Adipocyte (in vitro differentiated cells): ENCODE results near the gene DLGAP1.

Experiments
- DNase-seq: peaks from one replicate; pipeline ENCODE4 v3.0.0-alpha.2; 2015; ENCODE audit warnings: low read depth
- H3K27me3 ChIP-seq: replicated peaks from 2 replicates; pipeline ENCODE4 v1.7.0; 2013; ENCODE audit warnings: mild to moderate bottlenecking, low read length, moderate library complexity; ENCODE audit not compliant: control insufficient read depth, insufficient read depth
- H3K36me3 ChIP-seq: 2 replicates; pipeline ENCODE4 v1.7.0; 2013; ENCODE audit warnings: low read length, mild to moderate bottlenecking, moderate library complexity; ENCODE audit not compliant: control insufficient read depth, insufficient read depth, severe bottlenecking
- H3K4me1 ChIP-seq: 2 replicates; pipeline ENCODE4 v1.7.0; 2013; ENCODE audit warnings: mild to moderate bottlenecking, low read length, moderate library complexity; ENCODE audit not compliant: control insufficient read depth, insufficient read depth
- H3K4me3 ChIP-seq: 2 replicates; pipeline ENCODE4 v1.7.0; 2013; ENCODE audit warnings: mild to moderate bottlenecking, low read length, moderate library complexity
- H3K9ac ChIP-seq: 2 replicates; pipeline ENCODE4 v1.7.0; 2013; ENCODE audit warnings: mild to moderate bottlenecking, low read length, moderate library complexity
- H3K9me3 ChIP-seq: 2 replicates; pipeline ENCODE4 v1.7.0; 2013; ENCODE audit warnings: mild to moderate bottlenecking, low read length, moderate library complexity; ENCODE audit not compliant: control insufficient read depth

The DLGAP1 gene

GRCh38 chr18:4144201-4144600 lies 310.9 kb downstream of the DLGAP1 start:
- Histone ChIP-seq H3K4me3 (no peak overlapping the region), H3K27me3 (no peaks in the 10 kb centered on the region), H3K9ac (no peak overlapping the region), H3K9me3 (no peaks in the 10 kb centered on the region), H3K4me1 (no peaks in the 10 kb centered on the region), H3K36me3 (no peaks in the 10 kb centered on the region)
- DNase-seq: no peak

GRCh38 chr18:4143585-4143984 lies 311.5 kb downstream of the DLGAP1 start:
- Histone ChIP-seq H3K9me3 (no peaks in the 10 kb centered on the region), H3K36me3 (no peaks in the 10 kb centered on the region), H3K4me1 (no peaks in the 10 kb centered on the region), H3K27me3 (no peaks in the 10 kb centered on the region), H3K9ac (no peak overlapping the region), H3K4me3 (no peak overlapping the region)
- DNase-seq: no peak

DNA sequence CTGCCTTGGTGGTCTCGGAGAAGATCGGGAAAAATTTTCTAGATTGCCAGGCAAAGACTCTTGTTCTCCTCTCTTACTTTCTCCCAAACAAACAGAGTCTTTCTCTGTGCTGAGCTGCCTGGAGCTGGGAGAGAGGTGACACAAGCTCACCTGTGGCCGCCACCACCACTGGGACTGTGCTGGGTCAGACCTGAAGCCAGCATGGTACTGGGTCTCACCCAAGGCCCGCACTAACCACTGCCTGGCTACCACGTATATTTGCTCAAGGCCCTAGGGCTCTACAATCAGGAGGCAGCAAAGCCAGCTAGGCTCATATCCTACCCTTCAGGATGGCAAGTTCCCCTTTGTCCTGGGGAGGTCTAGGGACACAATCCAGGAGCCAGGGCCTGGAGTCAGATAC lies 312.2 kb downstream of the DLGAP1 start:
- H3K9ac ChIP-seq: no peak overlapping the region
- H3K9me3 ChIP-seq: no peaks in the 10 kb centered on the region
- no peaks in the 10 kb centered on the region for H3K4me1 ChIP-seq
- DNase-seq: no peak
- H3K36me3 ChIP-seq: no peaks in the 10 kb centered on the region
- H3K4me3 ChIP-seq: no peak overlapping the region
- H3K27me3 ChIP-seq: no peaks in the 10 kb centered on the region

- no peaks in the 10 kb centered on the region for H3K36me3 ChIP-seq
- no peak overlapping the region for H3K4me3 ChIP-seq
- peaks cover 12% of the 10 kb centered on the region for H3K27me3 ChIP-seq
- no peaks in the 10 kb centered on the region for H3K9me3 ChIP-seq
- no peak for DNase-seq
- H3K9ac ChIP-seq: no peak overlapping the region
- H3K4me1 ChIP-seq: no peaks in the 10 kb centered on the region
Measured at GRCh38 chr18:4134700-4135099, 320.4 kb downstream of the DLGAP1 start.

- no peak for DNase-seq
- H3K4me1 ChIP-seq: no peaks in the 10 kb centered on the region
- no peaks in the 10 kb centered on the region for H3K36me3 ChIP-seq
- no peak overlapping the region for H3K4me3 ChIP-seq
- H3K9ac ChIP-seq: no peak overlapping the region
- no peaks in the 10 kb centered on the region for H3K9me3 ChIP-seq
- H3K27me3 ChIP-seq: peaks cover 12% of the 10 kb centered on the region
Measured at GRCh38 chr18:4130734-4131719, 324.1 kb downstream of the DLGAP1 start.

- Histone ChIP-seq H3K36me3 (no peaks in the 10 kb centered on the region), H3K9me3 (no peaks in the 10 kb centered on the region), H3K27me3 (peaks cover 3% of the 10 kb centered on the region), H3K9ac (no peak overlapping the region), H3K4me3 (no peak overlapping the region), H3K4me1 (peaks cover 14% of the 10 kb centered on the region)
- DNase-seq: no peak
Measured at GRCh38 chr18:4126939-4127338, 328.2 kb downstream of the DLGAP1 start.

DNA sequence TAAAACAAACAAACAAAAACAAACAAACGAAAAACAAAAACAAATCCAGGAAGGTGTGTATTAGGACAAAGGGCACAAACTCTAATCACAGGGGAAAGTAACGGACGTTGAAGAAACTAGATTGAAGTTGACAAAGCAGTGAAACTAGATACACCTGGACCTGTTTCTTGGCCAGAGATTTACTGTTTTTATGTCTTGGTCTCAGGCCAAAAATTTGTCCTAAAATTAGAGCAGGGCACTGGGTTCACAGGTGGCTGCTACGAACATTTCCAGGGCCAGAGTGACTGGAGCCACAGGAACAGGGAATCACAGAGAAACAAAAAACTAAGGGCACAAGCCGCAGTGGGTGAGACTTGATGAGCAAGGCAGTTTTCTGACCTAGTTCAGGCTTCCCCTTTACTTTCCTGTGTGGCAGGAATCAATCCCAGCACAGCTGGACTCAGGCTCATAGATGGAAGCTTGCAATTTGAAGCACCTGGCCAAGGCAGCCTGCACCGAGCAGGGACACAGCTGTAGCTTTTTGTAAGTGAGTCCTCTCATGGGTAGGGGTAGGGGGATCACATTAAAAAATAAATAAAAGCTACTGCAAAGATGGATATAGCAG lies 329.4 kb downstream of the DLGAP1 start:
- Histone ChIP-seq H3K9ac (no peak overlapping the region), H3K27me3 (no peaks in the 10 kb centered on the region), H3K36me3 (no peaks in the 10 kb centered on the region), H3K9me3 (no peaks in the 10 kb centered on the region), H3K4me3 (no peak overlapping the region), H3K4me1 (peaks cover 14% of the 10 kb centered on the region)
- DNase-seq: no peak

- H3K27me3 ChIP-seq: no peaks in the 10 kb centered on the region
- DNase-seq: no peak
- H3K4me1 ChIP-seq: peaks cover 14% of the 10 kb centered on the region
- no peak overlapping the region for H3K4me3 ChIP-seq
- no peaks in the 10 kb centered on the region for H3K9me3 ChIP-seq
- H3K9ac ChIP-seq: no peak overlapping the region
- H3K36me3 ChIP-seq: no peaks in the 10 kb centered on the region
Measured at GRCh38 chr18:4125224-4125623, 329.9 kb downstream of the DLGAP1 start.

DNA sequence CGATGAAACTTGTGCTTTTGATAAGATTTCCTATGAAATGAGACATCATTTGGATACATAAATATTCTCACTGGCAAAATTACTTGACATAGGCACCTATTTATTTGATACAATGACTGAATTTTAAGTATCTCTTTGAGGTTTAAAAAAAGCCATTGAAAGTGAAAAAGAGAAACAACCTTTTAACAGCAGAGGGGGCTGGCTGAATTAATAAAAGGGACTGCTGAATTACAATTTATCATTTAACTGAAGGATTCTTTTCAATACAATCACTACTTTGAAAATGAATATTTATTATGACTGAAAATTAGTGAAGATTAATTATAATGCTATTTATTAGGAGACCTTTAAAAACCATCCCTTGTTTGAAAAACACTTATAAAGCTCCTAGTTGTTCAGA lies 335.3 kb downstream of the DLGAP1 start:
- Histone ChIP-seq H3K27me3 (no peaks in the 10 kb centered on the region), H3K9me3 (no peaks in the 10 kb centered on the region), H3K36me3 (no peaks in the 10 kb centered on the region), H3K4me1 (peaks cover 3% of the 10 kb centered on the region), H3K4me3 (no peak overlapping the region), H3K9ac (no peak overlapping the region)
- no peak for DNase-seq

GRCh38 chr18:4119127-4119648 lies 335.9 kb downstream of the DLGAP1 start:
- Histone ChIP-seq H3K9me3 (no peaks in the 10 kb centered on the region), H3K27me3 (no peaks in the 10 kb centered on the region), H3K9ac (no peak overlapping the region), H3K4me3 (no peak overlapping the region), H3K36me3 (no peaks in the 10 kb centered on the region), H3K4me1 (no peaks in the 10 kb centered on the region)
- no peak for DNase-seq

DNA sequence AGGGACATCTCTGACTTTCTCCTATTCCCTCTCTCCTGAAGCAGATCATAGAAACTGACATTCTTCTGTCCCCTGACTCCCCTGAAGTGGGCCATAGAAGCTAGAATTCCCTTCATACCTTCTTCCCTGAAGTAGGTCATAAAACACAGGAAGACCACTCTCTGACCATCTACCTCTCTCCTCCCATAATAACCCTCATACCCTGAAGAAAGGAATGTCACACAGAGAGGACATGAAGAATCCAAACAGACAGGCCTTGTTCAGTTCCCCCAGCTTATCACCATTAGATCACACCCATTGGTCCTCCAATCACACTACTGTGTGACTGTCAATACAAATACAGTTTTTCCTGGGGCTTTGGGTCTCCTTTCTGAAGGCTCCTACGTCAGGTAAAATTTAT lies 347.1 kb downstream of the DLGAP1 start:
- peaks cover 11% of the 10 kb centered on the region for H3K4me1 ChIP-seq
- DNase-seq: no peak
- H3K4me3 ChIP-seq: no peak overlapping the region
- no peak overlapping the region for H3K9ac ChIP-seq
- no peaks in the 10 kb centered on the region for H3K9me3 ChIP-seq
- H3K27me3 ChIP-seq: no peaks in the 10 kb centered on the region
- H3K36me3 ChIP-seq: no peaks in the 10 kb centered on the region
